Endothelial cell of umbilical vein (primary cell): Measurements from ENCODE around the gene CILP2. TPM values are rescaled to one million over a fixed set of nuclear protein-coding genes. Genes with fewer than 3 reads are reported as not detected.

Experiments used
- BruUV-seq: library from RNA; stranded (reverse); fragments of 400-500 nt; replicated peaks from 2 replicates; lab custom pipeline; 2021; lab: Mats Ljungman, UMichigan
- CTCF ChIA-PET: fragments of 300-600, 350-600 bp; sonication (Branson Sonifier 250); formaldehyde crosslinking; loops from one replicate; lab custom pipeline; 2021; ENCODE audit warnings: antibody characterized with exemption, inconsistent platforms; lab: Charles Lee
- POLR2A ChIA-PET: fragments of 300-600, 350-600 bp; sonication (Branson Sonifier 250); formaldehyde crosslinking; loops from one replicate; lab custom pipeline; 2021; ENCODE audit warnings: antibody characterized with exemption, inconsistent platforms; lab: Charles Lee
- DNase-seq: peaks from one replicate; pipeline ENCODE4 v3.0.0-alpha.2; 2011; ENCODE audit warnings: low read depth, low spot score
- FAIRE-seq: peaks from 2 replicates; lab custom pipeline; 2011; peaks lifted over from hg19 to GRCh38; lab: Jason Lieb, UNC
- H2AFZ ChIP-seq: 2 replicates; pipeline ENCODE4 v1.6.0; 2012; ENCODE audit warnings: low read depth, low read length, control low read depth, inconsistent platforms
- H3K27ac ChIP-seq: 2 replicates; pipeline ENCODE4 v1.5.1; 2011; ENCODE audit warnings: low read depth, mild to moderate bottlenecking, control low read depth, low read length, moderate library complexity; ENCODE audit not compliant: insufficient read depth
- H3K27me3 ChIP-seq, 2 experiments: 2 replicates each; pipeline versions ENCODE4 v1.6.0 to v1.6.1; 2011; ENCODE audit warnings: low read length in 2 of 2, mixed read lengths in 1 of 2; ENCODE audit not compliant: control insufficient read depth in 2 of 2, insufficient read depth in 2 of 2
- H3K36me3 ChIP-seq, 2 experiments: 2 replicates in 1 of 2; 3 replicates in 1 of 2; pipeline ENCODE4 v1.5.1; 2011; ENCODE audit warnings: low read length in 2 of 2, mild to moderate bottlenecking in 1 of 2, moderate library complexity in 1 of 2; ENCODE audit not compliant: control insufficient read depth in 2 of 2, insufficient read depth in 2 of 2; ENCODE audit errors: extremely low read depth in 1 of 2
- H3K4me1 ChIP-seq: 3 replicates; pipeline ENCODE4 v1.5.1; 2011; ENCODE audit warnings: mild to moderate bottlenecking, low read length; ENCODE audit not compliant: control insufficient read depth, insufficient read depth; ENCODE audit errors: extremely low read depth
- H3K4me2 ChIP-seq: 2 replicates; pipeline ENCODE4 v1.6.1; 2011; ENCODE audit warnings: low read length, control low read depth, mixed read lengths; ENCODE audit not compliant: insufficient read depth
- H3K4me3 ChIP-seq, 3 experiments: fragments of 200-600 bp in 1 of 3; sonication (generic), shearing (Covaris generic) in 1 of 3; replicated peaks in 1 of 3; 2 replicates each; pipeline ENCODE4 v1.5.1; 2011 to 2016; ENCODE audit warnings: control low read depth in 3 of 3, low read length in 3 of 3, mild to moderate bottlenecking in 2 of 3, inconsistent platforms in 1 of 3, low read depth in 1 of 3, moderate library complexity in 1 of 3; ENCODE audit not compliant: insufficient read depth in 1 of 3
- H3K79me2 ChIP-seq: 2 replicates; pipeline ENCODE4 v1.6.0; 2012; ENCODE audit warnings: low read length, inconsistent platforms; ENCODE audit not compliant: control insufficient read depth, insufficient read depth
- H3K9ac ChIP-seq: replicated peaks from 2 replicates; pipeline ENCODE3; 2011; ENCODE audit warnings: low read length, control low read depth; ENCODE audit not compliant: insufficient read depth; ENCODE audit errors: extremely low read depth
- H3K9me1 ChIP-seq: replicated peaks from 3 replicates; pipeline ENCODE4 v1.6.0; 2011; ENCODE audit warnings: mild to moderate bottlenecking, low read length; ENCODE audit not compliant: control insufficient read depth, insufficient read depth; ENCODE audit errors: extremely low read depth
- H3K9me3 ChIP-seq: replicated peaks from 2 replicates; pipeline ENCODE4 v1.5.1; 2012; ENCODE audit warnings: low read length, inconsistent platforms; ENCODE audit not compliant: control insufficient read depth, insufficient read depth
- H4K20me1 ChIP-seq: replicated peaks from 2 replicates; pipeline ENCODE3; 2011; ENCODE audit warnings: mild to moderate bottlenecking, low read length; ENCODE audit not compliant: control insufficient read depth, insufficient read depth; ENCODE audit errors: extremely low read depth
- CTCF ChIP-seq, 2 donors: IDR thresholded peaks; 1 replicate in 1 of 2; 2 replicates in 1 of 2; pipeline ENCODE4 v1.5.1; 2011; ENCODE audit warnings: low read length in 2 of 2, mild to moderate bottlenecking in 2 of 2, moderate library complexity in 2 of 2, control low read depth in 1 of 2, inconsistent platforms in 1 of 2, low read depth in 1 of 2; ENCODE audit not compliant: insufficient read depth in 1 of 2; ENCODE audit errors: extremely low read depth in 1 of 2
- EZH2 ChIP-seq: IDR thresholded peaks from 2 replicates; pipeline ENCODE4 v1.6.1; 2012; ENCODE audit warnings: borderline replicate concordance, low read depth, mild to moderate bottlenecking, moderate library complexity, low read length, inconsistent platforms; ENCODE audit not compliant: severe bottlenecking
- FOS ChIP-seq: IDR thresholded peaks from 2 replicates; pipeline ENCODE4 v1.6.1; 2011; ENCODE audit warnings: mild to moderate bottlenecking, low read length, moderate library complexity, borderline replicate concordance; ENCODE audit not compliant: insufficient read depth
- GATA2 ChIP-seq: IDR thresholded peaks from 2 replicates; pipeline ENCODE4 v1.7.0; 2011; ENCODE audit warnings: low read depth, mild to moderate bottlenecking, moderate library complexity, mixed read lengths, low read length; ENCODE audit not compliant: insufficient read length, insufficient read depth
- JUN ChIP-seq: IDR thresholded peaks from 2 replicates; pipeline ENCODE4 v1.6.1; 2011; ENCODE audit warnings: borderline replicate concordance, low read depth; ENCODE audit not compliant: insufficient read length, insufficient read depth
- MAX ChIP-seq: IDR thresholded peaks from 2 replicates; pipeline ENCODE4 v1.6.1; 2011; ENCODE audit not compliant: insufficient read depth, insufficient read length
- MYC ChIP-seq: IDR thresholded peaks from one replicate; pipeline ENCODE4 v1.6.1; 2011; ENCODE audit warnings: mild to moderate bottlenecking, low read depth, low read length
- POLR2A ChIP-seq: IDR thresholded peaks from 2 replicates; pipeline ENCODE4 v1.6.1; 2012; ENCODE audit warnings: low read depth, mild to moderate bottlenecking, control low read depth, low read length
- POLR2AphosphoS5 ChIP-seq: IDR thresholded peaks from 2 replicates; pipeline ENCODE4 v1.6.1; 2012; ENCODE audit warnings: low read depth, mild to moderate bottlenecking, control low read depth, low read length, moderate library complexity; ENCODE audit not compliant: insufficient read depth
- dilution Hi-C: fragments of 300-500 bp; cut with MboI; formaldehyde crosslinking; loops from one replicate; pipeline ENCODE4 v1.15.0; 2019; ENCODE audit warnings: low sequenced_read_pairs; ENCODE audit not compliant: extremely low pct_ligation_motif_present
- intact Hi-C: fragments of 100-400 bp; cut with micrococcal nuclease; formaldehyde crosslinking; loops from one replicate; pipeline ENCODE4 v1.10.0; 2022
- polyA plus RNA-seq, 4 experiments: library from polyadenylated mRNA; depleted of rRNA in 3 of 4; stranded (reverse) in 3 of 4; unstranded in 1 of 4; fragments of >200 nt; gene quantifications; 2 replicates each; pipeline versions ENCODE4 v1.2.1 to v1.2.3, GENCODE V29; 2011 to 2012; ENCODE audit warnings: missing spikeins in 1 of 4
- total RNA-seq: library from RNA; stranded (reverse); gene quantifications from 2 replicates; pipeline ENCODE4 v1.2.3, GENCODE V29; 2021

The CILP2 gene
- total and polyA plus RNA-seq, 2 donors (not counting 3 experiments of a cell fraction or from before 2014, with no cell fraction given), result 0.01 TPM; not detected in 1

- H3K4me1 ChIP-seq, result no peaks in the 10 kb centered on the region
- BruUV-seq, result no TSS peak
- no peak overlapping the region for H3K9ac ChIP-seq
- H3K9me1 ChIP-seq, result no peaks in the 10 kb centered on the region
- no peak overlapping the region for H3K4me3 ChIP-seq
- intact Hi-C loops, result loop anchor here (1.0 kb wide), 2 partner anchors 21 to 111 kb away; no protein-coding TSS in a partner anchor
- H3K9me3 ChIP-seq, result no peaks in the 10 kb centered on the region
- no peak overlapping the region for H2AFZ ChIP-seq
- no peak overlapping the region for H3K4me2 ChIP-seq
- FAIRE-seq, result no peak
- no peak for TF ChIP-seq GATA2
- no peak for TF ChIP-seq EZH2
- no peaks in the 10 kb centered on the region for H3K36me3 ChIP-seq
- no peaks in the 10 kb centered on the region for H4K20me1 ChIP-seq
- CTCF ChIA-PET, result interaction anchor here (1.0 to 5.6 kb wide), 15 partner anchors 8 to 427 kb away, joined by 3 to 45 read pairs (median 4); partner anchors contain the start of genes GMIP and ZNF101
- H3K27ac ChIP-seq, result no peak overlapping the region
- no peak for DNase-seq
- peaks cover 4 to 5% of the 10 kb centered on the region in 2 experiments for H3K27me3 ChIP-seq
- no peaks in the 10 kb centered on the region for H3K79me2 ChIP-seq
- POLR2A ChIA-PET, result no interaction called here
- dilution Hi-C loops, result no loop called here
Measured at GRCh38 chr19:19532806-19533701, 5.0 kb upstream of the CILP2 start.

- Histone ChIP-seq H3K36me3 (no peaks in the 10 kb centered on the region), H3K4me2 (no peak overlapping the region), H3K27me3 (peaks cover 11 to 13% of the 10 kb centered on the region in 2 experiments), H4K20me1 (no peaks in the 10 kb centered on the region), H3K9me3 (no peaks in the 10 kb centered on the region), H3K27ac (no peak overlapping the region), H3K9me1 (no peaks in the 10 kb centered on the region), H2AFZ (no peak overlapping the region), H3K79me2 (no peaks in the 10 kb centered on the region), H3K4me3 (no peak overlapping the region), H3K4me1 (no peaks in the 10 kb centered on the region), H3K9ac (no peak overlapping the region)
- dilution Hi-C loops, result no loop called here
- ChIA-PET POLR2A (no interaction called here), CTCF (interaction anchor here (3.0 to 5.6 kb wide), 2 partner anchors 18 to 111 kb away, joined by 29 to 44 read pairs; partner anchors contain the start of gene GMIP)
- intact Hi-C loops, result no loop called here
- BruUV-seq, result no TSS peak
- TF ChIP-seq CTCF (IDR thresholded peaks at IDR 0.05; ENCODE audit: extremely low read depth in 1 of 2, insufficient read depth in 1 of 2, low read depth in 1 of 2, low read length in 2 of 2), result no peak
- TF ChIP-seq GATA2, result no peak
- TF ChIP-seq FOS, result no peak
- no peak for TF ChIP-seq JUN
- TF ChIP-seq MYC, result no peak
- TF ChIP-seq MAX, result no peak
- no peak for TF ChIP-seq EZH2
- TF ChIP-seq POLR2A, result no peak
- no peak for TF ChIP-seq POLR2AphosphoS5
- DNase-seq (no peak), FAIRE-seq (no peak)
Measured at GRCh38 chr19:19533841-19534240, 4.2 kb upstream of the CILP2 start.
